ENCODE results near the gene P4HTM.

DNA sequence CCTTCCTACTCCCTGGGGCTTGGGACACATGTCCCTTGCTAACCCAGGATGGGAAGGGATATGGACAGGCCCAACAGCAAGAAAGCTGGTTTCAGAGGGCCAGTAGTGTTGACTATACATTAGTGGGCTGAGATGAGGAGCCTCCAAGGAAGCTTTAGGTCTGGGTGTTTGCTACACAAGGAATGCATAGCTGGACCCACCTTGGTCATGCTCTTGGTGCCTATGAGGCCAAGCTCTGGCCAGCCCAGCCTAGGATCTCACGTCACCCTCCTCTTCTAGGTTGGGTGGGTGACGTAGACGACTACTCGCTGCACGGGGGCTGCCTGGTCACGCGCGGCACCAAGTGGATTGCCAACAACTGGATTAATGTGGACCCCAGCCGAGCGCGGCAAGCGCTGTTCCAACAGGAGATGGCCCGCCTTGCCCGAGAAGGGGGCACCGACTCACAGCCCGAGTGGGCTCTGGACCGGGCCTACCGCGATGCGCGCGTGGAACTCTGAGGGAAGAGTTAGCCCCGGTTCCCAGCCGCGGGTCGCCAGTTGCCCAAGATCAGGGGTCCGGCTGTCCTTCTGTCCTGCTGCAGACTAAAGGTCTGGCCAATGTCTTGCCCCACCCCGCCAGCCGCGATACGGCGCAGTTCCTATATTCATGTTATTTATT lies 16.5 kb downstream of the P4HTM start:
- TF ChIP-seq, protein P1, sequence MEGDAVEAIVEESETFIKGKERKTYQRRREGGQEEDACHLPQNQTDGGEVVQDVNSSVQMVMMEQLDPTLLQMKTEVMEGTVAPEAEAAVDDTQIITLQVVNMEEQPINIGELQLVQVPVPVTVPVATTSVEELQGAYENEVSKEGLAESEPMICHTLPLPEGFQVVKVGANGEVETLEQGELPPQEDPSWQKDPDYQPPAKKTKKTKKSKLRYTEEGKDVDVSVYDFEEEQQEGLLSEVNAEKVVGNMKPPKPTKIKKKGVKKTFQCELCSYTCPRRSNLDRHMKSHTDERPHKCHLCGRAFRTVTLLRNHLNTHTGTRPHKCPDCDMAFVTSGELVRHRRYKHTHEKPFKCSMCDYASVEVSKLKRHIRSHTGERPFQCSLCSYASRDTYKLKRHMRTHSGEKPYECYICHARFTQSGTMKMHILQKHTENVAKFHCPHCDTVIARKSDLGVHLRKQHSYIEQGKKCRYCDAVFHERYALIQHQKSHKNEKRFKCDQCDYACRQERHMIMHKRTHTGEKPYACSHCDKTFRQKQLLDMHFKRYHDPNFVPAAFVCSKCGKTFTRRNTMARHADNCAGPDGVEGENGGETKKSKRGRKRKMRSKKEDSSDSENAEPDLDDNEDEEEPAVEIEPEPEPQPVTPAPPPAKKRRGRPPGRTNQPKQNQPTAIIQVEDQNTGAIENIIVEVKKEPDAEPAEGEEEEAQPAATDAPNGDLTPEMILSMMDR (conservative IDR thresholded peaks at IDR 0.05), result no peak
- no peak for TF ChIP-seq EZH2 (IDR thresholded peaks at IDR 0.05; ENCODE audit: low read depth)
